Endothelial cell of umbilical vein (primary cell): ENCODE measurements around the gene UBB. TPM values are rescaled to one million over a fixed set of nuclear protein-coding genes. Genes with fewer than 3 reads are reported as not detected.

ENCODE experiments used
- BruUV-seq: library from RNA; stranded (reverse); fragments of 400-500 nt; replicated peaks from 2 replicates; lab custom pipeline; 2021; lab: Mats Ljungman, UMichigan
- CTCF ChIA-PET: fragments of 300-600, 350-600 bp; sonication (Branson Sonifier 250); formaldehyde crosslinking; loops from one replicate; lab custom pipeline; 2021; ENCODE audit warnings: antibody characterized with exemption, inconsistent platforms; lab: Charles Lee
- POLR2A ChIA-PET: fragments of 300-600, 350-600 bp; sonication (Branson Sonifier 250); formaldehyde crosslinking; loops from one replicate; lab custom pipeline; 2021; ENCODE audit warnings: antibody characterized with exemption, inconsistent platforms; lab: Charles Lee
- DNase-seq: peaks from one replicate; pipeline ENCODE4 v3.0.0-alpha.2; 2011; ENCODE audit warnings: low read depth, low spot score
- FAIRE-seq: peaks from 2 replicates; lab custom pipeline; 2011; peaks lifted over from hg19 to GRCh38; lab: Jason Lieb, UNC
- H2AFZ ChIP-seq: 2 replicates; pipeline ENCODE4 v1.6.0; 2012; ENCODE audit warnings: low read depth, low read length, control low read depth, inconsistent platforms
- H3K27ac ChIP-seq: 2 replicates; pipeline ENCODE4 v1.5.1; 2011; ENCODE audit warnings: low read depth, mild to moderate bottlenecking, control low read depth, low read length, moderate library complexity; ENCODE audit not compliant: insufficient read depth
- H3K27me3 ChIP-seq, 2 experiments: 2 replicates each; pipeline versions ENCODE4 v1.6.0 to v1.6.1; 2011; ENCODE audit warnings: low read length in 2 of 2, mixed read lengths in 1 of 2; ENCODE audit not compliant: control insufficient read depth in 2 of 2, insufficient read depth in 2 of 2
- H3K36me3 ChIP-seq, 2 experiments: 2 replicates in 1 of 2; 3 replicates in 1 of 2; pipeline ENCODE4 v1.5.1; 2011; ENCODE audit warnings: low read length in 2 of 2, mild to moderate bottlenecking in 1 of 2, moderate library complexity in 1 of 2; ENCODE audit not compliant: control insufficient read depth in 2 of 2, insufficient read depth in 2 of 2; ENCODE audit errors: extremely low read depth in 1 of 2
- H3K4me1 ChIP-seq: 3 replicates; pipeline ENCODE4 v1.5.1; 2011; ENCODE audit warnings: mild to moderate bottlenecking, low read length; ENCODE audit not compliant: control insufficient read depth, insufficient read depth; ENCODE audit errors: extremely low read depth
- H3K4me2 ChIP-seq: 2 replicates; pipeline ENCODE4 v1.6.1; 2011; ENCODE audit warnings: low read length, control low read depth, mixed read lengths; ENCODE audit not compliant: insufficient read depth
- H3K4me3 ChIP-seq, 3 experiments: fragments of 200-600 bp in 1 of 3; sonication (generic), shearing (Covaris generic) in 1 of 3; replicated peaks in 1 of 3; 2 replicates each; pipeline ENCODE4 v1.5.1; 2011 to 2016; ENCODE audit warnings: control low read depth in 3 of 3, low read length in 3 of 3, mild to moderate bottlenecking in 2 of 3, inconsistent platforms in 1 of 3, low read depth in 1 of 3, moderate library complexity in 1 of 3; ENCODE audit not compliant: insufficient read depth in 1 of 3
- H3K79me2 ChIP-seq: 2 replicates; pipeline ENCODE4 v1.6.0; 2012; ENCODE audit warnings: low read length, inconsistent platforms; ENCODE audit not compliant: control insufficient read depth, insufficient read depth
- H3K9ac ChIP-seq: replicated peaks from 2 replicates; pipeline ENCODE3; 2011; ENCODE audit warnings: low read length, control low read depth; ENCODE audit not compliant: insufficient read depth; ENCODE audit errors: extremely low read depth
- H3K9me1 ChIP-seq: replicated peaks from 3 replicates; pipeline ENCODE4 v1.6.0; 2011; ENCODE audit warnings: mild to moderate bottlenecking, low read length; ENCODE audit not compliant: control insufficient read depth, insufficient read depth; ENCODE audit errors: extremely low read depth
- H3K9me3 ChIP-seq: replicated peaks from 2 replicates; pipeline ENCODE4 v1.5.1; 2012; ENCODE audit warnings: low read length, inconsistent platforms; ENCODE audit not compliant: control insufficient read depth, insufficient read depth
- H4K20me1 ChIP-seq: replicated peaks from 2 replicates; pipeline ENCODE3; 2011; ENCODE audit warnings: mild to moderate bottlenecking, low read length; ENCODE audit not compliant: control insufficient read depth, insufficient read depth; ENCODE audit errors: extremely low read depth
- EZH2 ChIP-seq: IDR thresholded peaks from 2 replicates; pipeline ENCODE4 v1.6.1; 2012; ENCODE audit warnings: borderline replicate concordance, low read depth, mild to moderate bottlenecking, moderate library complexity, low read length, inconsistent platforms; ENCODE audit not compliant: severe bottlenecking
- FOS ChIP-seq: IDR thresholded peaks from 2 replicates; pipeline ENCODE4 v1.6.1; 2011; ENCODE audit warnings: mild to moderate bottlenecking, low read length, moderate library complexity, borderline replicate concordance; ENCODE audit not compliant: insufficient read depth
- GATA2 ChIP-seq: IDR thresholded peaks from 2 replicates; pipeline ENCODE4 v1.7.0; 2011; ENCODE audit warnings: low read depth, mild to moderate bottlenecking, moderate library complexity, mixed read lengths, low read length; ENCODE audit not compliant: insufficient read length, insufficient read depth
- JUN ChIP-seq: IDR thresholded peaks from 2 replicates; pipeline ENCODE4 v1.6.1; 2011; ENCODE audit warnings: borderline replicate concordance, low read depth; ENCODE audit not compliant: insufficient read length, insufficient read depth
- MYC ChIP-seq: IDR thresholded peaks from one replicate; pipeline ENCODE4 v1.6.1; 2011; ENCODE audit warnings: mild to moderate bottlenecking, low read depth, low read length
- POLR2A ChIP-seq: IDR thresholded peaks from 2 replicates; pipeline ENCODE4 v1.6.1; 2012; ENCODE audit warnings: low read depth, mild to moderate bottlenecking, control low read depth, low read length
- POLR2AphosphoS5 ChIP-seq: IDR thresholded peaks from 2 replicates; pipeline ENCODE4 v1.6.1; 2012; ENCODE audit warnings: low read depth, mild to moderate bottlenecking, control low read depth, low read length, moderate library complexity; ENCODE audit not compliant: insufficient read depth
- dilution Hi-C: fragments of 300-500 bp; cut with MboI; formaldehyde crosslinking; loops from one replicate; pipeline ENCODE4 v1.15.0; 2019; ENCODE audit warnings: low sequenced_read_pairs; ENCODE audit not compliant: extremely low pct_ligation_motif_present
- intact Hi-C: fragments of 100-400 bp; cut with micrococcal nuclease; formaldehyde crosslinking; loops from one replicate; pipeline ENCODE4 v1.10.0; 2022
- polyA plus RNA-seq, 4 experiments: library from polyadenylated mRNA; depleted of rRNA in 3 of 4; stranded (reverse) in 3 of 4; unstranded in 1 of 4; fragments of >200 nt; gene quantifications; 2 replicates each; pipeline versions ENCODE4 v1.2.1 to v1.2.3, GENCODE V29; 2011 to 2012; ENCODE audit warnings: missing spikeins in 1 of 4
- total RNA-seq: library from RNA; stranded (reverse); gene quantifications from 2 replicates; pipeline ENCODE4 v1.2.3, GENCODE V29; 2021
- TF ChIP-seq, protein P1 (sequence below): IDR thresholded peaks from 2 replicates; pipeline ENCODE4 v1.6.1; 2011; ENCODE audit not compliant: insufficient read depth, insufficient read length
- TF ChIP-seq, protein P2 (sequence below), 2 donors: IDR thresholded peaks; 1 replicate in 1 of 2; 2 replicates in 1 of 2; pipeline ENCODE4 v1.5.1; 2011; ENCODE audit warnings: low read length in 2 of 2, mild to moderate bottlenecking in 2 of 2, moderate library complexity in 2 of 2, control low read depth in 1 of 2, inconsistent platforms in 1 of 2, low read depth in 1 of 2; ENCODE audit not compliant: insufficient read depth in 1 of 2; ENCODE audit errors: extremely low read depth in 1 of 2

The UBB gene
- total and polyA plus RNA-seq, 2 donors (not counting 3 experiments of a cell fraction or from before 2014, with no cell fraction given) = 1,294 to 1,683 TPM

DNA sequence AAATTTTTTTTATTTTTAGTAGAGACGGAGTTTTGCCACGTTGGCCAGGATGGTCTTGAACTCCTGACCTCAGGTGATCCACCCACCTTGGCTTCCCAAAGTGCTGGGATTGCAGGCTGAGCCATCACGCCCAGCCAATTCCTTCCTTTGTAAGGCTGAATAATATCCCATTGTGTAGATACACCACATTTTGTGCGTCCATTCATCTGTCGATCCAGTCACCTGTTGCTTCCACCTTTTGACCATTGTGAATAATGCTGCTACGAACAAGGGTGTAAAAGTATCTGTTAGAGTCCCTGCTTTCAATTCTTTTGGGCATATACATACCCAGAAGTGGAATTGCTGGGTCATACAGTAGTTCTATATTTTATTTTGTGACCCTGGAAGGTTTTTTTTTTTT lies 49.8 kb downstream of the UBB start:
- CTCF ChIA-PET = interaction anchor here (0.6 to 2.0 kb wide), 3 partner anchors 15 to 90 kb away, joined by 3 to 11 read pairs (median 3); partner anchors contain the start of gene TRPV2
- intact Hi-C loops = loop anchor here (10.0 kb wide), 1 partner anchor 984 kb away; no protein-coding TSS in a partner anchor
- FAIRE-seq (no peak), DNase-seq (no peak)
- no peaks in the 10 kb centered on the region for H3K79me2 ChIP-seq
- no peaks in the 10 kb centered on the region for H4K20me1 ChIP-seq
- H3K9me1 ChIP-seq = no peaks in the 10 kb centered on the region
- no peak overlapping the region for H3K9ac ChIP-seq
- no peaks in the 10 kb centered on the region for H3K27me3 ChIP-seq
- no peak overlapping the region for H3K4me2 ChIP-seq
- no peak overlapping the region for H3K4me3 ChIP-seq
- POLR2A ChIA-PET = interaction anchor here (0.7 kb wide), 1 partner anchor 46 kb away, joined by 3 read pairs; no protein-coding TSS in a partner anchor
- H3K36me3 ChIP-seq = no peaks in the 10 kb centered on the region
- H3K9me3 ChIP-seq = no peaks in the 10 kb centered on the region
- TF ChIP-seq, protein P1, sequence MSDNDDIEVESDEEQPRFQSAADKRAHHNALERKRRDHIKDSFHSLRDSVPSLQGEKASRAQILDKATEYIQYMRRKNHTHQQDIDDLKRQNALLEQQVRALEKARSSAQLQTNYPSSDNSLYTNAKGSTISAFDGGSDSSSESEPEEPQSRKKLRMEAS = no peak
- no peak for TF ChIP-seq JUN
- no peak overlapping the region for H3K27ac ChIP-seq
- H2AFZ ChIP-seq = no peak overlapping the region
- H3K4me1 ChIP-seq = no peaks in the 10 kb centered on the region
- no TSS peak for BruUV-seq
- dilution Hi-C loops = no loop called here

DNA sequence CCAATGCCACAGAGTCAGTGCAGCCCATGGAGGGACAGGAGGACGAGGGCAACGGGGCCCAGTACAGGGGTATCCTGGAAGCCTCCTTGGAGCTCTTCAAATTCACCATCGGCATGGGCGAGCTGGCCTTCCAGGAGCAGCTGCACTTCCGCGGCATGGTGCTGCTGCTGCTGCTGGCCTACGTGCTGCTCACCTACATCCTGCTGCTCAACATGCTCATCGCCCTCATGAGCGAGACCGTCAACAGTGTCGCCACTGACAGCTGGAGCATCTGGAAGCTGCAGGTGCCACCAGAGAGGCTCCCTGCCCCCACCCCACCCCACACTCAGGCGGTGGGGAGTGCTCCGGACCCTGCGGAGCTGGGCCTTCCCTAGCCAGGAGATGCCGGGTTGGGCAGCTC lies 51.1 kb downstream of the UBB start:
- TF ChIP-seq FOS (no peak), POLR2AphosphoS5 (no peak), MYC (no peak), JUN (no peak), EZH2 (no peak), POLR2A (no peak), GATA2 (no peak)
- TF ChIP-seq, protein P2, sequence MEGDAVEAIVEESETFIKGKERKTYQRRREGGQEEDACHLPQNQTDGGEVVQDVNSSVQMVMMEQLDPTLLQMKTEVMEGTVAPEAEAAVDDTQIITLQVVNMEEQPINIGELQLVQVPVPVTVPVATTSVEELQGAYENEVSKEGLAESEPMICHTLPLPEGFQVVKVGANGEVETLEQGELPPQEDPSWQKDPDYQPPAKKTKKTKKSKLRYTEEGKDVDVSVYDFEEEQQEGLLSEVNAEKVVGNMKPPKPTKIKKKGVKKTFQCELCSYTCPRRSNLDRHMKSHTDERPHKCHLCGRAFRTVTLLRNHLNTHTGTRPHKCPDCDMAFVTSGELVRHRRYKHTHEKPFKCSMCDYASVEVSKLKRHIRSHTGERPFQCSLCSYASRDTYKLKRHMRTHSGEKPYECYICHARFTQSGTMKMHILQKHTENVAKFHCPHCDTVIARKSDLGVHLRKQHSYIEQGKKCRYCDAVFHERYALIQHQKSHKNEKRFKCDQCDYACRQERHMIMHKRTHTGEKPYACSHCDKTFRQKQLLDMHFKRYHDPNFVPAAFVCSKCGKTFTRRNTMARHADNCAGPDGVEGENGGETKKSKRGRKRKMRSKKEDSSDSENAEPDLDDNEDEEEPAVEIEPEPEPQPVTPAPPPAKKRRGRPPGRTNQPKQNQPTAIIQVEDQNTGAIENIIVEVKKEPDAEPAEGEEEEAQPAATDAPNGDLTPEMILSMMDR (IDR thresholded peaks at IDR 0.05; ENCODE audit: extremely low read depth in 1 of 2, insufficient read depth in 1 of 2, low read depth in 1 of 2, low read length in 2 of 2) = no peak
- TF ChIP-seq, protein P1 = no peak
- no TSS peak for BruUV-seq
- dilution Hi-C loops = no loop called here

More for the DNA sequence above, 51.1 kb downstream of the UBB start:
- Histone ChIP-seq H3K4me2 (no peak overlapping the region), H3K9me3 (no peaks in the 10 kb centered on the region), H3K79me2 (no peaks in the 10 kb centered on the region), H3K27me3 (no peaks in the 10 kb centered on the region), H4K20me1 (no peaks in the 10 kb centered on the region), H3K9me1 (no peaks in the 10 kb centered on the region), H3K36me3 (no peaks in the 10 kb centered on the region), H3K9ac (no peak overlapping the region), H3K27ac (no peak overlapping the region), H3K4me1 (no peaks in the 10 kb centered on the region), H3K4me3 (no peak overlapping the region), H2AFZ (no peak overlapping the region)
- no peak for FAIRE-seq
- intact Hi-C loops = loop anchor here (10.0 kb wide), 1 partner anchor 983 kb away; no protein-coding TSS in a partner anchor
- ChIA-PET CTCF (interaction anchor here (0.8 to 0.9 kb wide), 2 partner anchors 22 to 29 kb away, joined by 3 read pairs; no protein-coding TSS in a partner anchor), POLR2A (interaction anchor here (1.2 kb wide), 1 partner anchor 51 kb away, joined by 4 read pairs; the partner anchor contains the start of gene UBB)
- DNase-seq = no peak
